NCI-H510A (cell line): ENCODE data around the gene CCNY.

Experiments
- DNase-seq: peaks from one replicate; lab custom pipeline; 2025; lab: John Stamatoyannopoulos, UW

CCNY gene

GRCh38 chr10:35452847-35453246 lies 116.5 kb downstream of the CCNY start:
- DNase-seq: no peak

DNA sequence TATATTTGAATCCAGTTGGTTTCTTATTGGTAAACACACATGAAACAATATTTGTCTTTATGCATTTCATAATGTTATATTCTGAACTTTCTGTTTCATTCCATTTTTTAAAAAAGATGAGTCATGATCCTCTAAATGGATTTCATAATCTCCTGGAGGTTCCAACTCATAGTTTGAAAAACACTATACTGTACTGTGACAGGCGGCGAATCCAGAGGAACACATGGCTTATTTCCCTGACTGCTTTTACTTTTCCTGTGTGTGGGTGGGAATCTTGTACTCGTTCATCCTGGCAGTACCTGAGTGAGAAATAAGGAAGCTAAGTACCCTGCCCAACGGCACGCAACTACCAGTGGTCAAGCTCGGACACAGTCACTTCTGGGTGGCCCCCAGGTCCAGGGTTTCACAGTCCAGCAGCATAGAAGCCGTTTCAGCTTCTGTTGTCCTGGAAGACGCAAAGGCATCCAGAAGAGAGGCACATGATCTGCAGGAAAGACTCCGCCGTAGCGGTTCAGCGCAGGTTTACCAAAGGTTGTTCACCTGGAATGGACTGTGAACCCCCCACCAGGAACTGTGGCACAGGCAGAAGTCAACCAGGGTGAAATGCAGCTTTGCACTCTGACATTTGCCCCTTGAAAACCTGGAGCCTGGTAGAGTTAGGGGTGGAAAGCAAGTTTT lies 117.7 kb downstream of the CCNY start:
- DNase-seq: no peak

DNA sequence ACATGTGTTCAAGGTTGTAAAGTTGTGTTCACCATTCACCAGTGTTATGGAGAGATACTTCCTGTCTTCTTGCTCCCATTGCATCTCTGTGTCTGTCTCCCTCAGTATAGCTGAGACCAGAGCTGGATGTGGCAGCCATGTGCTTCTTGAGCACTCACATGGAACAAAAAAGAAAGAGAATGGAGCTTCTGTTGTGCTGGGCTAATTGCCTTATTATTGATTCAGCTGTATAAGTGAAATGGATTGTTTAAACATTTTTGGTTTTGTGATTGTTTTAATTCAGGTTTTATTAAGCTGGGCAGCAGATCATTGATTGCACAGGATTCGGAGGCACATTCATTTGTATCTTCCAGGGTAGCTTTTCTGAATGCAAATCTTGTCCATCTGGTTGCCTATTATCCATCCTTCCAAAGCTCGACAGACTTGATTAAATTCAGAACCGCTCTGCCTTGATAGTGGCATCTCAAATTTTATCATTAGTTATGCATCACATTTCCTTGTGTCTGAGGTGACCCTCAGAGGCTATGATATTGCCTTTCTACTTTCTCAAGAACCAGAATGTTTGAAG lies 119.9 kb downstream of the CCNY start:
- no peak for DNase-seq

- DNase-seq: no peak
Observed at GRCh38 chr10:35456784-35457183, 120.5 kb downstream of the CCNY start.

DNA sequence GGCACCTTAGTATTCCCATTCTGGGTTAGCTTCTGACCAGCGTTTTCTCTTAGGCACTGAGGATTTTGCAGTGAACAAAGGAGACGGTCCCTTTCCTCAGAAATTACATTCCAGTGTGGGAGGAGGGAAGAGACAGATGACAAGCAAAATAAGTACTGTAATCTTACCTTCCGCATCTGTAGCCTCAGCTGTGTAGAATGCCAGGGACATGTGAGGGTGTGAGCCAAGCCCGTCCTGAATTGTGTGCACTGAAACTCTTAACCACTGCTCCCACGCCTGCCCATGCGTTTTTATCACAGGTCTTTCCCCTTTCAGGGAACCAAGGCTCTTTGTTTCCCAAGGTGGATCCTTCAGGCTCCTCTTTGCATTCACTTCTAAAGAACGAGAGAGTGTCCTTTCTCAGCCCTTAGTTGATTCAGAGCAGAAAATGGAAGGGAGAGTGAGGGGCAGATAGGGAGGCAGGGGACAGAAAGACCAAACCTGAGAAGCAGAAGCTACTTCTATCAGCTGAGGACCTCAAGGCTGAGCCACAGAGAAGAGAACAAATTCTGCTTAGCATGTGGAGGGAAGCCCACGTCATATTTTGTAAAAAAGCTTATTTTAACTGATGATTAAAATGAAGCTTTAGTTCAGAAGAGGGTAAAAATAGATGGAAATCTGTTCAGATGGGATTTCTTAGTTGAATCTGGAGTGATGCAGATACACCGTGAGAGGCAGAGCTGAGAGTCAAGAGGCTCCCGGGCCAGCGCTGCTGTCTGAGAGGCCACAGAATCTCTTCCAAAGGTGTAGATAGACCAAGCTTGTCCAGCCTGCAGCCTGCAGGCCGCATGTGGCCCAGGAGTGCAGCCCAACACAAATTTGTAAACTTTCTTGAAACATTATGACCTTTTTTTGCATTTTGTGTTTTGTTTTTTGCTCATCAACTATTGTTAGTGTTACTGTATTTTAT lies 122.5 kb downstream of the CCNY start:
- DNase-seq: no peak

- DNase-seq: no peak
Observed at GRCh38 chr10:35459449-35459847, 123.1 kb downstream of the CCNY start.

DNA sequence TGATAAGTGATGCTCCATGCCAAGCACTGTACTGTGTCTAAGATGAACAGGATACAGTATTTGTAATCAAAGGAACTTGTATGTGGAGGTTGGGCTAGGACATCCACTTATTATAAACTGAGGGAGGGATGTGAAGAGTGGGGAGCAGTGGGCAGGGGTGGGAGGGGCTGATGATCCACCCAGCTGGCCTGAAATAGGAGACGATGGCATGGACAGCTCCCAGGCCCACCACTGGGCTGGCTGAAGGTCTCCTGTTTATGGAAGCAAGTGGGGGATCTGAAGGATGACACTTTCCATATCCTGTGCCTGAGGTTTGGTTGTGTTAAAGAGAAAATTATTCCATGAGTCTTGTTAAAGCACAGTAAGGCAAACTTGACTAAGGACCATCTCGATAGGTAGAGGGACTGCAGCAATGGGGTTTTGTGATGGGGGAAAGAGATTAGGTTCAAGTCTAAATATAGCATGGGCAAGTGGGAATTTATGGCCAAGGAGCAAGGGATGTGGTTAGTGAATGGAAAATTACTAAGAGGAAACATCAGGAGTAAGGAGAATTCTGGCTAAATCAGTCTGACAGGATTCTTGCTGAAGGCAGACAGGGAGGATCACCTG lies 124.6 kb downstream of the CCNY start:
- DNase-seq: no peak

- DNase-seq: no peak
Observed at GRCh38 chr10:35462491-35462934, 126.2 kb downstream of the CCNY start.

GRCh38 chr10:35463105-35463867 lies 127.0 kb downstream of the CCNY start:
- no peak for DNase-seq

GRCh38 chr10:35463878-35464277 lies 127.6 kb downstream of the CCNY start:
- DNase-seq: no peak

DNA sequence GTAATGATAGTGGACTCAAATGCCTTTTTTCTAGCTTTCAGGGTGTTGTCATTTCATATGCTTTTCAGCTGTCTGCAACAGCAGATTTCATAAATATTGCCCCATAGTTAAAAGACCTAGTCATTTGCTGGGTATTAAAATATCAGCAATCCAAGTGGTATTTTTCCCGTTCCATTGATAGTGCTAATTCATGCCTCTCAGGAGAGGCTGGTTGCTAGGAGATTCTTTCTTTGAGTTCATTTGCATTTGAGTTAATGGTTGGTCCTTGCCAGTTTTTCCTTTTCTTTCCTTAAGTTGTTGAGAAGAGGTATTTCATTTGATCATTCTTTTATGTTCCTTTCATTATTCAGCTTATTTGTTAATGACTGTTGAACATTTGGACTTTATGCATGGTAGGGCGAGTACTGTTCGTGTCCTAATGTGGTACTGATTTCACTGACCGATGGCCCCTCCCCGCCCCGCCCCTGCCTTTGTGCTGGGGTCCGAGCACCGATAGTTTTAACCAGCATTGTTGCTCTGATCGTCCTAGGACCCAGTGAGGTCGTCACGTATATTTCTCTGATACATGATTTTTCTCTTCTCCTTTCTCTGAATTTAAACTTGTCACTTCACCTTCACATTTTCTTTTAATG lies 128.6 kb downstream of the CCNY start:
- no peak for DNase-seq

DNA sequence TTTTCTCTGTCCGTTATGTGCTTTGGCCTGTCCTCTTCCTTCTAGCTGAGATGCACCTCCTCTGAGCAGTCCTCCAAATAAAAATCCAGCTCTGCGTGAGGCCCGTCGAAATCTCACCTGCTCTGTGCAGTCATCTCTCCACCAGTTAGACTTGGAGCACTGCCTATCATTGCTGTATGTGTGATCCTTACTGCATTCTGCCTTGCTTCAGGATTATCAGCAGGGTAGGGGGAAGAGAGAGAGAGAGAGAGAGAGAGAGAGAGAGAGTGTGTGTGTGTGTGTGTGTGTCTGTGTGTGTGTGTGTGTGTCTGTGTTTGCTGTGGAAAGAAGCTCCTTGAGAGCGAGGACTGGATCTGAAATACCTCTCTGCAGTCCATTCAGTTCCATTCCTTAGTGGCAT lies 129.4 kb downstream of the CCNY start:
- no peak for DNase-seq

- no peak for DNase-seq
Observed at GRCh38 chr10:35466170-35466569, 129.9 kb downstream of the CCNY start.

DNA sequence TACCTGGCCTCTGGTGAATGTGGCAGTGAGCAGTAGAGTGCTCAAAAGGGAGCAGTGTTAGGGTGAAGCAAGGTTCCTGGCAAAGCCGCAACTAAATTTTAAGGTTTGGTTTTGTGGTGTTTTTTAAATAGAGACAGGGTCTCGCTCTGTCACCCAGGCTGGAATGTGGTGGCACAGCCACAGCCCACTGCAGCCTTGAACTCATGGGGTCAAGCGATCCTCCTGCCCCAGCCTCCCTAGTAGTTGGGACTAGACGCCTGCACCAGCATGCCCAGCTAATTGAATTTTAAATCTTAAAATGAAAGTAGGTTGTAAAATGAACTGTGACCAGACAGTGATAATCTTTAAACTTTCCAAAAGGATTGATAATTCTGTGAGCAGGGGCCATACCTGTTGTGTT lies 130.4 kb downstream of the CCNY start:
- DNase-seq: no peak

DNA sequence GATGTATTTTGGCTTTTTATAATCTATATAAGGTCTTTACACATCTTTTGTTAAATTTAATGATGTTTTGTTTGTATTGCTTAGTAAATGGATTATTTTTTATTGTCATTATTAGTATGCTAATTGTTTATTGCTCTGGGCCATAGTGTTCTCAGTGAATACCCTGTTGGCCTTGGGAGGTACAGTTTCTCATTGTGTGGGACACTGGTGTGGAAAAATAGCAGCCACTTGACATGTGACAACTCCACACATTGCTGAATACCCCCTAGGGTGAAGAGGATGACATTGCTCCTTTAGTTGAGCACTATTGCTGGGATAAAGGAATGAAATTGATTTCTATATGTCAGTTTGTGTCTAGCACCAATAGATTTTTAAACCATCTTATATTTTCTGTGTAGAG lies 130.9 kb downstream of the CCNY start:
- no peak for DNase-seq

GRCh38 chr10:35470248-35470924 lies 134.1 kb downstream of the CCNY start:
- no peak for DNase-seq

DNA sequence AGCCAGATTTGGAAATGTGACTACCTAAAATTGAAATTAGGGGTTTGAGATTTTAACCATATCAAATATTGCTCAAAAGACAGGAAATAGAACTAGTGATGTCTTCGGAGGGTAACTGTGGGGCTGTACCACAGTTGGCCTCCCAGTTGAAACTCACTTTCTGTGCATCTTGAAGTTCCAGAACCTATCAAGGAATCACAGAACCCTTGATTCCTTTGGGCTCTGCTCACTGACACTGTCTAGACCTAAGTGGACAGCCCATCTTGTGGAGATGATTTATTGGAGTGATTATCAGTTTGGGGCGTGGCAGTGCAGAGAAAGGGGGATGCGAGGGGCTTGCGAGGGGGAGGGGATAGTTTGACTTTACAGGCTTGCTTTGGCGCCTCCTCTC lies 134.6 kb downstream of the CCNY start:
- DNase-seq: no peak

DNA sequence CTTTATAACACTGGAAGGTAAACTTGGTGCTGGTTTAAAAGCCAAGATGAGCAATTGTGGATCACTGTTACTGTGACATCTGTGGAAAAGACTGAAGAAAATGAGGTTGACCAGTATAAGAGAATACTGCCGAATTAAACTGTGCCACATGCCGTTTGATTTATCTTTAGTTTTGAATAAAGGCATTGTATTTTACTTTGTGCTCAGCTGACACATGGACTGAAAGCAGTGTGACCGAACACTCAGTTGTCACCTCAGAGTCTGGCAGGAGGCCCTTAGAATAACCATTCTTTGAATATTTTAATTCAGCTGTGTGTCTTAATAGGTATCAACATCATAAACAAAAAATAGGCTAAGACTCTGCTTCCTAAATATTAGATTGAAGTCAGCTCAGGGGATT lies 135.1 kb downstream of the CCNY start:
- DNase-seq: no peak

- DNase-seq: no peak
Observed at GRCh38 chr10:35480142-35480541, 143.8 kb downstream of the CCNY start.

- DNase-seq: no peak
Observed at GRCh38 chr10:35481413-35481812, 145.1 kb downstream of the CCNY start.
